IMR-90 (cell line): ENCODE results near the gene CPXM2.

Experiments used
- MAZ ChIP-seq: IDR thresholded peaks from 2 replicates; pipeline ENCODE4 v1.6.1; 2012; ENCODE audit warnings: low read depth, mild to moderate bottlenecking, low read length, improper control_type of control experiment, moderate library complexity, borderline replicate concordance
- POLR2A ChIP-seq: IDR thresholded peaks from 2 replicates; pipeline ENCODE4 v1.6.1; 2012; ENCODE audit warnings: mild to moderate bottlenecking, low read depth, low read length

- TF ChIP-seq POLR2A, result no peak
- TF ChIP-seq MAZ, result no peak
These were observed 38.2 kb upstream of the CPXM2 start for GRCh38 chr10:123929791-123930190.
